ENCODE results near the gene TF.

- TF ChIP-seq FOXK2 (IDR thresholded peaks at IDR 0.05) (no peak), SP1 (IDR thresholded peaks at IDR 0.05) (no peak), BHLHE40 (IDR thresholded peaks at IDR 0.05; ENCODE audit: borderline replicate concordance) (no peak), FOXA1 (IDR thresholded peaks at IDR 0.05) (no peak), FOXM1 (IDR thresholded peaks at IDR 0.05; ENCODE audit: borderline replicate concordance) (no peak), NFRKB (IDR thresholded peaks at IDR 0.05) (no peak), ARNT (IDR thresholded peaks at IDR 0.05) (no peak), L3MBTL2 (conservative IDR thresholded peaks at IDR 0.05) (no peak), HDGF (IDR thresholded peaks at IDR 0.05; ENCODE audit: borderline replicate concordance) (no peak), SUZ12 (IDR thresholded peaks at IDR 0.05) (no peak), PKNOX1 (IDR thresholded peaks at IDR 0.05) (no peak)
These were observed 9.0 kb downstream of the TF start for GRCh38 chr3:133754973-133755828.

All from HEK293T (cell line).